Lower lobe of right lung (tissue), 2 donors: Measurements from ENCODE around the gene TTC28. TPM values are rescaled to one million over a fixed set of nuclear protein-coding genes. Genes with fewer than 3 reads are reported as not detected.
A peak's percentile ranks its signal among the peaks of the same experiment; 100 is the strongest.

ENCODE experiments used
- ATAC-seq, 2 donors: fragments of 200-7000 bp; cut with Tn5 transposase; one replicate each; pipeline ENCODE4 v1.9.1; 2020 to 2022; ENCODE audit warnings: mild to moderate bottlenecking in 2 of 2, moderate library complexity in 2 of 2
- DNase-seq: peaks from one replicate; pipeline ENCODE4 v3.0.0-alpha.2; 2020
- H3K27ac ChIP-seq: fragments of 200-600 bp; one replicate; pipeline ENCODE4 v1.8.0; 2022
- H3K27me3 ChIP-seq: fragments of 200-600 bp; one replicate; pipeline ENCODE4 v1.8.0; 2022; ENCODE audit warnings: low read depth
- H3K36me3 ChIP-seq: fragments of 200-600 bp; one replicate; pipeline ENCODE4 v1.8.0; 2022; ENCODE audit warnings: mild to moderate bottlenecking
- H3K4me1 ChIP-seq: fragments of 200-600 bp; one replicate; pipeline ENCODE4 v1.8.0; 2022
- H3K4me3 ChIP-seq: fragments of 200-600 bp; one replicate; pipeline ENCODE4 v1.8.0; 2022; ENCODE audit warnings: mild to moderate bottlenecking
- H3K9me3 ChIP-seq: fragments of 200-600 bp; one replicate; pipeline ENCODE4 v1.8.0; 2022
- intact Hi-C: fragments of 100-400 bp; cut with DNase I; formaldehyde crosslinking; loops from one replicate; pipeline ENCODE4 v1.11.0; 2022
- total RNA-seq: library from RNA; stranded (reverse); fragmentation: NEBNext Ultra II Directional; extraction: Animal tissue kit (Norgen Biotek cat#: 25700); gene quantifications from one replicate; pipeline ENCODE4 v1.2.1, GENCODE V29; 2021
- TF ChIP-seq, protein P1 (sequence below): fragments of 200-600 bp; IDR thresholded peaks from one replicate; pipeline ENCODE4 v1.8.0; 2022; ENCODE audit warnings: antibody characterized with exemption, mild to moderate bottlenecking
- donor health status: DM: no; HTN: yes; CAD: no; lungs with severe emphysema.

The TTC28 gene
- total RNA-seq, 1 donor from 2014 or later, result 39.6 TPM

DNA sequence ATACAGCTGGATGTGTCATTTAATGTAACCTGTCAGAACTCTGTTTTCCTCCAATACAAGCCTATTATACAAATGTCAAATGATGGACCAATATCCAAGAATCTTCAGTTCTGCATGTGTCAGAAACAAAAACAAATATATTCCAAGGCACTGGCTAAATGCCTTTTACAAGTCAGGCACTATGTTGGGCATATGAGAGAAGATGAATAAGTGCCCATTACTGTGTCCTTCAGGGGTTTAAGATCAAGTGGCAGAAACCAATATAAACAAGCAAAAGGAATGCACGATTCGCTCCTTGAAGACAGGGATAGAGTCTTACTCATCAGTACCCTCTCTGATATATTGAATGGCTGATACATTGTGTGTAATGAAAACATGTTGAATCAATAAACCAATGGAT is 254.4 kb downstream of the TTC28 start:
- no peaks in the 10 kb centered on the region for H3K36me3 ChIP-seq
- H3K27me3 ChIP-seq, result no peaks in the 10 kb centered on the region
- no peak for DNase-seq
- TF ChIP-seq, protein P1, sequence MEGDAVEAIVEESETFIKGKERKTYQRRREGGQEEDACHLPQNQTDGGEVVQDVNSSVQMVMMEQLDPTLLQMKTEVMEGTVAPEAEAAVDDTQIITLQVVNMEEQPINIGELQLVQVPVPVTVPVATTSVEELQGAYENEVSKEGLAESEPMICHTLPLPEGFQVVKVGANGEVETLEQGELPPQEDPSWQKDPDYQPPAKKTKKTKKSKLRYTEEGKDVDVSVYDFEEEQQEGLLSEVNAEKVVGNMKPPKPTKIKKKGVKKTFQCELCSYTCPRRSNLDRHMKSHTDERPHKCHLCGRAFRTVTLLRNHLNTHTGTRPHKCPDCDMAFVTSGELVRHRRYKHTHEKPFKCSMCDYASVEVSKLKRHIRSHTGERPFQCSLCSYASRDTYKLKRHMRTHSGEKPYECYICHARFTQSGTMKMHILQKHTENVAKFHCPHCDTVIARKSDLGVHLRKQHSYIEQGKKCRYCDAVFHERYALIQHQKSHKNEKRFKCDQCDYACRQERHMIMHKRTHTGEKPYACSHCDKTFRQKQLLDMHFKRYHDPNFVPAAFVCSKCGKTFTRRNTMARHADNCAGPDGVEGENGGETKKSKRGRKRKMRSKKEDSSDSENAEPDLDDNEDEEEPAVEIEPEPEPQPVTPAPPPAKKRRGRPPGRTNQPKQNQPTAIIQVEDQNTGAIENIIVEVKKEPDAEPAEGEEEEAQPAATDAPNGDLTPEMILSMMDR, result no peak
- intact Hi-C loops, result no loop called here
- peak in 1 of 2 donors; percentile 25 for ATAC-seq
- peaks cover 31% of the 10 kb centered on the region for H3K4me1 ChIP-seq
- no peaks in the 10 kb centered on the region for H3K9me3 ChIP-seq
- no peak overlapping the region for H3K4me3 ChIP-seq
- no peak overlapping the region for H3K27ac ChIP-seq

GRCh38 chr22:28424427-28425080 is 255.1 kb downstream of the TTC28 start:
- DNase-seq (no peak), ATAC-seq (peak; percentile 50 to 91)
- TF ChIP-seq, protein P1, result no peak
- H3K27me3 ChIP-seq, result no peaks in the 10 kb centered on the region
- no peak overlapping the region for H3K4me3 ChIP-seq
- H3K27ac ChIP-seq, result no peak overlapping the region
- H3K9me3 ChIP-seq, result no peaks in the 10 kb centered on the region
- no peaks in the 10 kb centered on the region for H3K36me3 ChIP-seq
- H3K4me1 ChIP-seq, result peaks cover 28% of the 10 kb centered on the region
- intact Hi-C loops, result no loop called here

DNA sequence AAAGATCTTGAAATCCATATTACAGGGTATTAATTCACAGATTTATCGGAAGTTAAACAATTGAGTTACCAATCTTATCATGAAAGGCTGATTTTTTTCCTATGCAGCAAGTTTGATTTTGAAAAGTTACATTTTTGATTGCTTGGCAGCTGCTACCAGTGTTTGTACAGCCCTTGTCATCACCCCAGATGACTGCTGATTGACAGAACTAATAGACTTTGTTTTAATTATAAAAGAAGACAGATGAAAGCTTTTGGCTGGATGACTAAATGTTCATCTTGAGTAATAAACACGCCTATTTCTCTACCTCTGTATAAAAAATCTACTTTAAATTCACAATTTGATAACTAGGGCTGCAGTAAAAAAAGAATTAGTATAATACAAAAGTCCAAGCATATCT is 259.7 kb downstream of the TTC28 start:
- Histone ChIP-seq H3K27me3 (no peaks in the 10 kb centered on the region), H3K9me3 (no peaks in the 10 kb centered on the region), H3K36me3 (no peaks in the 10 kb centered on the region), H3K4me3 (no peak overlapping the region), H3K4me1 (peaks cover 21% of the 10 kb centered on the region), H3K27ac (no peak overlapping the region)
- DNase-seq (no peak), ATAC-seq (no peak)
- TF ChIP-seq, protein P1, result no peak
- intact Hi-C loops, result no loop called here

DNA sequence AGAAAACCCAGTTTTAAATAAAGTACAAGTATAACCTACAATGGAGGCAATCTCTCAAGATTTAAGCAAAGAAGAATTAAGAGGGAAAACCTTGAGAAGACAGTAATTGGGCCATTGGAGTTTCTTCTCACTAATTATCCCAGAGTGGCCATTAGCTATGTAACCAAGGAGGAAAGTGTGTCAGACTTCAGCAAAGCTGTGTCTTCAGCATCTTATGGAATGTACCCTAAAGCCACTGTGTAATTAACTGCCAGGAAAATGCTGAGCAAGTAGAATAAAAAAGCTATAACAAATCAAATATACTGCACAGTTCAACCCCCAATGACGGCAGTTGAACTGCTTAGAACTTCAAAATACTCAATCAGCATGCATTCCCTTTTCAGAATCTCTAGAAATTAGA is 261.6 kb downstream of the TTC28 start:
- no peak overlapping the region for H3K4me3 ChIP-seq
- no peaks in the 10 kb centered on the region for H3K36me3 ChIP-seq
- no peak for DNase-seq
- intact Hi-C loops, result no loop called here
- H3K27ac ChIP-seq, result no peak overlapping the region
- peaks cover 21% of the 10 kb centered on the region for H3K4me1 ChIP-seq
- no peaks in the 10 kb centered on the region for H3K9me3 ChIP-seq
- no peaks in the 10 kb centered on the region for H3K27me3 ChIP-seq
- ATAC-seq, result no peak
- TF ChIP-seq, protein P1, result no peak

GRCh38 chr22:28417431-28417830 is 262.2 kb downstream of the TTC28 start:
- ATAC-seq (no peak), DNase-seq (no peak)
- TF ChIP-seq, protein P1, result no peak
- intact Hi-C loops, result no loop called here
- Histone ChIP-seq H3K4me1 (peaks cover 21% of the 10 kb centered on the region), H3K9me3 (no peaks in the 10 kb centered on the region), H3K4me3 (no peak overlapping the region), H3K27me3 (no peaks in the 10 kb centered on the region), H3K27ac (no peak overlapping the region), H3K36me3 (no peaks in the 10 kb centered on the region)
